Measurements from ENCODE around the gene GLIS1. TPM values are rescaled to one million over a fixed set of nuclear protein-coding genes. Genes with fewer than 3 reads are reported as not detected.

Gene GLIS1
- total RNA-seq, 2 donors from 2014 or later = 0.20 to 0.22 TPM

GRCh38 chr1:53600561-53600960 is 138.4 kb downstream of the GLIS1 start:
- Histone ChIP-seq H3K4me1 (no peaks in the 10 kb centered on the region), H3K36me3 (no peaks in the 10 kb centered on the region), H3K9me3 (no peaks in the 10 kb centered on the region), H3K27ac (no peak overlapping the region), H3K27me3 (no peaks in the 10 kb centered on the region), H3K4me3 (no peak overlapping the region)
- no peak for TF ChIP-seq CTCF (IDR thresholded peaks at IDR 0.05)
- DNase-seq (ENCODE audit: low spot score) = no peak

GRCh38 chr1:53600001-53600400 is 139.0 kb downstream of the GLIS1 start:
- Histone ChIP-seq H3K9me3 (no peaks in the 10 kb centered on the region), H3K27ac (no peak overlapping the region), H3K36me3 (no peaks in the 10 kb centered on the region), H3K4me3 (no peak overlapping the region), H3K27me3 (no peaks in the 10 kb centered on the region), H3K4me1 (no peaks in the 10 kb centered on the region)
- no peak for TF ChIP-seq CTCF (IDR thresholded peaks at IDR 0.05)
- DNase-seq (ENCODE audit: low spot score) = no peak

GRCh38 chr1:53599481-53599880 is 139.5 kb downstream of the GLIS1 start:
- no peak for TF ChIP-seq CTCF (IDR thresholded peaks at IDR 0.05)
- Histone ChIP-seq H3K27ac (no peak overlapping the region), H3K4me1 (no peaks in the 10 kb centered on the region), H3K9me3 (no peaks in the 10 kb centered on the region), H3K4me3 (no peak overlapping the region), H3K36me3 (no peaks in the 10 kb centered on the region), H3K27me3 (no peaks in the 10 kb centered on the region)
- no peak for DNase-seq (ENCODE audit: low spot score)

- TF ChIP-seq CTCF (IDR thresholded peaks at IDR 0.05) = no peak
- Histone ChIP-seq H3K9me3 (no peaks in the 10 kb centered on the region), H3K4me1 (no peaks in the 10 kb centered on the region), H3K27ac (no peak overlapping the region), H3K4me3 (no peak overlapping the region), H3K36me3 (no peaks in the 10 kb centered on the region), H3K27me3 (no peaks in the 10 kb centered on the region)
- DNase-seq (ENCODE audit: low spot score) = no peak
Observed at GRCh38 chr1:53598966-53599365, 140.0 kb downstream of the GLIS1 start.

- no peaks in the 10 kb centered on the region for H3K9me3 ChIP-seq
- H3K4me1 ChIP-seq = no peaks in the 10 kb centered on the region
- no peak overlapping the region for H3K4me3 ChIP-seq
- H3K27ac ChIP-seq = no peak overlapping the region
- H3K36me3 ChIP-seq = no peaks in the 10 kb centered on the region
- TF ChIP-seq CTCF (IDR thresholded peaks at IDR 0.05) = no peak
- H3K27me3 ChIP-seq = no peaks in the 10 kb centered on the region
- no peak for DNase-seq (ENCODE audit: low spot score)
Observed at GRCh38 chr1:53595906-53596305, 143.1 kb downstream of the GLIS1 start.

GRCh38 chr1:53594391-53595180 is 144.4 kb downstream of the GLIS1 start:
- no peaks in the 10 kb centered on the region for H3K9me3 ChIP-seq
- DNase-seq (ENCODE audit: low spot score) = no peak
- no peak overlapping the region for H3K4me3 ChIP-seq
- H3K36me3 ChIP-seq = no peaks in the 10 kb centered on the region
- no peaks in the 10 kb centered on the region for H3K27me3 ChIP-seq
- H3K27ac ChIP-seq = no peak overlapping the region
- TF ChIP-seq CTCF (IDR thresholded peaks at IDR 0.05) = no peak
- no peaks in the 10 kb centered on the region for H3K4me1 ChIP-seq
